Left ventricle myocardium inferior (tissue), 1 donor: Measurements from ENCODE around the gene DYRK4. TPM values are rescaled to one million over a fixed set of nuclear protein-coding genes. Genes with fewer than 3 reads are reported as not detected.

Source experiments
- DNase-seq: peaks from one replicate; pipeline ENCODE4 v3.0.0-alpha.2; 2020
- H3K27ac ChIP-seq: fragments of 200-600 bp; replicated peaks from 2 replicates; pipeline ENCODE4 v1.8.0; 2021
- H3K27me3 ChIP-seq: fragments of 200-600 bp; 2 replicates; pipeline ENCODE4 v1.8.0; 2021; ENCODE audit warnings: low read depth
- H3K36me3 ChIP-seq: fragments of 200-600 bp; 2 replicates; pipeline ENCODE4 v1.8.0; 2021
- H3K4me1 ChIP-seq: fragments of 200-600 bp; 2 replicates; pipeline ENCODE4 v1.8.0; 2021
- H3K4me3 ChIP-seq: fragments of 200-600 bp; 2 replicates; pipeline ENCODE4 v1.8.0; 2021; ENCODE audit warnings: mild to moderate bottlenecking, moderate library complexity
- H3K9me3 ChIP-seq: fragments of 200-600 bp; replicated peaks from 2 replicates; pipeline ENCODE4 v1.8.0; 2021
- CTCF ChIP-seq: fragments of 200-600 bp; IDR thresholded peaks from 2 replicates; pipeline ENCODE4 v1.8.0; 2021; ENCODE audit warnings: antibody characterized with exemption, mild to moderate bottlenecking, borderline replicate concordance
- intact Hi-C: fragments of 100-400 bp; cut with micrococcal nuclease; formaldehyde crosslinking; loops from one replicate; pipeline ENCODE4 v1.11.0; 2022
- total RNA-seq: library from RNA; stranded (reverse); fragmentation: NEBNext Ultra II Directional; extraction: Animal tissue kit (Norgen Biotek cat#: 25700); gene quantifications from one replicate; pipeline ENCODE4 v1.2.1, GENCODE V29; 2021
- donor health status: DM: no; HTN: yes; CAD: no; lungs with severe emphysema.

Gene DYRK4
- total RNA-seq, 1 donor from 2014 or later: 28.6 TPM

- peaks cover 11% of the 10 kb centered on the region for H3K4me1 ChIP-seq
- no peak for TF ChIP-seq CTCF
- no peaks in the 10 kb centered on the region for H3K36me3 ChIP-seq
- H3K27ac ChIP-seq: peak overlapping the region; percentile 21
- intact Hi-C loops: no loop called here
- DNase-seq: no peak
- no peak overlapping the region for H3K4me3 ChIP-seq
- H3K27me3 ChIP-seq: peaks cover 20% of the 10 kb centered on the region
- H3K9me3 ChIP-seq: no peaks in the 10 kb centered on the region
Measured at GRCh38 chr12:4566474-4566873, 4.5 kb downstream of the DYRK4 start.

GRCh38 chr12:4567073-4567881 is 5.3 kb downstream of the DYRK4 start:
- Histone ChIP-seq H3K9me3 (no peaks in the 10 kb centered on the region), H3K27me3 (peaks cover 16% of the 10 kb centered on the region), H3K27ac (peak overlapping the region; percentile 21), H3K36me3 (no peaks in the 10 kb centered on the region), H3K4me3 (no peak overlapping the region), H3K4me1 (peaks cover 3% of the 10 kb centered on the region)
- intact Hi-C loops: no loop called here
- no peak for DNase-seq
- TF ChIP-seq CTCF: no peak

- H3K4me1 ChIP-seq: no peaks in the 10 kb centered on the region
- intact Hi-C loops: no loop called here
- H3K9me3 ChIP-seq: no peaks in the 10 kb centered on the region
- no peak overlapping the region for H3K27ac ChIP-seq
- no peaks in the 10 kb centered on the region for H3K27me3 ChIP-seq
- H3K4me3 ChIP-seq: no peak overlapping the region
- no peak for TF ChIP-seq CTCF
- no peak for DNase-seq
- H3K36me3 ChIP-seq: no peaks in the 10 kb centered on the region
Measured at GRCh38 chr12:4569261-4569660, 7.3 kb downstream of the DYRK4 start.

DNA sequence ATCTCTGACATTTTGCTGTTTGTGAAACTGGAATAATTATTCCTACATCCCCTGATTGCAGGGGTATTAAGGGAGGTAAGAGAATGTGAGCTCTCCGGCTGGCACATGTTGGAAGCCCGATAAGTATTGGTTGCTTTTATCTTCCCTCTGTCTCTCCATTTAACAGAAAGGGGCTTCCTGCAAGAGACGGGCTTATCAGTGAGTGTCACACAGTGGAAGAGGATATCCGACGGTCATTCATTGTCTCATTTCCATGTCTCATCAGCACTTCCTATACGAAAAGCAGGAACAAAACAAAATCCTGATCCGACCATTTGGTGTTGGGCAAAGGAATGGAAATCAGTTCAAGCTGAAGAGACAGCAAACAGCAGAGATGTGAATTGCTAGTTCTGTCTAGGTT is 10.7 kb downstream of the DYRK4 start:
- no peak for DNase-seq
- intact Hi-C loops: no loop called here
- Histone ChIP-seq H3K4me3 (no peak overlapping the region), H3K36me3 (no peaks in the 10 kb centered on the region), H3K9me3 (no peaks in the 10 kb centered on the region), H3K27me3 (no peaks in the 10 kb centered on the region), H3K27ac (no peak overlapping the region), H3K4me1 (no peaks in the 10 kb centered on the region)
- TF ChIP-seq CTCF: no peak

- H3K4me3 ChIP-seq: no peak overlapping the region
- intact Hi-C loops: no loop called here
- H3K9me3 ChIP-seq: no peaks in the 10 kb centered on the region
- H3K27ac ChIP-seq: no peak overlapping the region
- TF ChIP-seq CTCF: peak; percentile 22
- H3K27me3 ChIP-seq: peaks cover 26% of the 10 kb centered on the region
- H3K36me3 ChIP-seq: no peaks in the 10 kb centered on the region
- no peak for DNase-seq
- no peaks in the 10 kb centered on the region for H3K4me1 ChIP-seq
Measured at GRCh38 chr12:4579305-4580102, 17.5 kb downstream of the DYRK4 start.
